SK-N-MC (cell line): ENCODE results near the gene CST3.

ENCODE experiments used
- EZH2 ChIP-seq: fragments of 200-600 bp; sonication (generic); IDR thresholded peaks from one replicate; pipeline ENCODE4 v1.6.1; 2017; ENCODE audit warnings: antibody characterized with exemption
- POLR2AphosphoS5 ChIP-seq: IDR thresholded peaks from 2 replicates; pipeline ENCODE4 v1.6.1; 2012; ENCODE audit warnings: mild to moderate bottlenecking, low read depth, low read length, borderline replicate concordance

GRCh38 chr20:23655491-23656211 is 17.9 kb upstream of the CST3 start:
- TF ChIP-seq EZH2 (no peak), POLR2AphosphoS5 (no peak)
